Measurements from ENCODE around the gene FOSL2.

The FOSL2 gene

GRCh38 chr2:28413899-28414295 is 21.2 kb downstream of the FOSL2 start:
- no peak for DNase-seq

- no peak for DNase-seq
These were observed 21.9 kb downstream of the FOSL2 start for GRCh38 chr2:28414583-28414982.

- DNase-seq, result no peak
These were observed 22.4 kb downstream of the FOSL2 start for GRCh38 chr2:28415010-28415409.

- no peak for DNase-seq
These were observed 23.1 kb downstream of the FOSL2 start for GRCh38 chr2:28415715-28416114.

GRCh38 chr2:28419003-28419402 is 26.3 kb downstream of the FOSL2 start:
- no peak for DNase-seq

GRCh38 chr2:28419443-28420270 is 27.0 kb downstream of the FOSL2 start:
- no peak for DNase-seq

- no peak for DNase-seq
These were observed 28.1 kb downstream of the FOSL2 start for GRCh38 chr2:28420722-28421121.

GRCh38 chr2:28422908-28423741 is 30.5 kb downstream of the FOSL2 start:
- no peak for DNase-seq

GRCh38 chr2:28423856-28424605 is 31.4 kb downstream of the FOSL2 start:
- DNase-seq, result no peak

- no peak for DNase-seq
These were observed 32.3 kb downstream of the FOSL2 start for GRCh38 chr2:28424799-28425463.

- no peak for DNase-seq
These were observed 32.8 kb downstream of the FOSL2 start for GRCh38 chr2:28425464-28425835.

GRCh38 chr2:28427741-28428415 is 35.2 kb downstream of the FOSL2 start:
- DNase-seq, result no peak

GRCh38 chr2:28428486-28428885 is 35.8 kb downstream of the FOSL2 start:
- DNase-seq, result no peak

- DNase-seq, result no peak
These were observed 37.1 kb downstream of the FOSL2 start for GRCh38 chr2:28429636-28430376.

- no peak for DNase-seq
These were observed 37.7 kb downstream of the FOSL2 start for GRCh38 chr2:28430377-28430765.

GRCh38 chr2:28430788-28431418 is 38.2 kb downstream of the FOSL2 start:
- DNase-seq, result no peak

GRCh38 chr2:28431741-28432140 is 39.1 kb downstream of the FOSL2 start:
- DNase-seq, result no peak

- no peak for DNase-seq
These were observed 39.7 kb downstream of the FOSL2 start for GRCh38 chr2:28432362-28432761.

GRCh38 chr2:28433215-28433614 is 40.6 kb downstream of the FOSL2 start:
- DNase-seq, result no peak

GRCh38 chr2:28433935-28434599 is 41.4 kb downstream of the FOSL2 start:
- DNase-seq, result no peak
